GM12874 (cell line): ENCODE data around the gene RAP2C.
A peak's percentile ranks its signal among the peaks of the same experiment; 100 is the strongest.

ENCODE experiments used
- CTCF ChIP-seq: IDR thresholded peaks from 2 replicates; pipeline ENCODE4 v1.5.1; 2011; ENCODE audit warnings: low read depth, mild to moderate bottlenecking, control low read depth, low read length, moderate library complexity; ENCODE audit not compliant: insufficient read depth

Gene RAP2C

GRCh38 chrX:132219343-132219768 is at the start of gene RAP2C:
Gene RAP2C (minus strand): TSS chrX:132219447. CDS start chrX:132217268, 2,179 bp downstream.
- TF ChIP-seq CTCF = peak; percentile 58; the same call in 1 of the 2 replicates

- TF ChIP-seq CTCF = no peak
Measured at GRCh38 chrX:132267392-132267791, 48.1 kb upstream of the RAP2C start.

- TF ChIP-seq CTCF = no peak
Measured at GRCh38 chrX:132266583-132267355, 47.5 kb upstream of the RAP2C start.

GRCh38 chrX:132263127-132263526 is 43.9 kb upstream of the RAP2C start:
- TF ChIP-seq CTCF = no peak

- TF ChIP-seq CTCF = no peak
Measured at GRCh38 chrX:132258509-132258908, 39.3 kb upstream of the RAP2C start.

GRCh38 chrX:132257116-132257515 is 37.9 kb upstream of the RAP2C start:
- TF ChIP-seq CTCF = no peak

GRCh38 chrX:132236121-132236520 is 16.9 kb upstream of the RAP2C start:
- TF ChIP-seq CTCF = no peak
